C4-2B (cell line): ENCODE results near the gene FREM1.

Source experiments
- H3K27ac ChIP-seq: fragments of 450-650 bp; 2 replicates; pipeline ENCODE4 v1.5.1; 2017
- CTCF ChIP-seq: fragments of 450-650 bp; conservative IDR thresholded peaks from 2 replicates; pipeline ENCODE4 v1.5.1; 2017; ENCODE audit warnings: mild to moderate bottlenecking
- ZFX ChIP-seq: fragments of 450-650 bp; IDR thresholded peaks from 2 replicates; pipeline ENCODE4 v1.6.1; 2017

The FREM1 gene

GRCh38 chr9:14868772-14869583 is 41.2 kb downstream of the FREM1 start:
- no peak for TF ChIP-seq CTCF
- no peak for TF ChIP-seq ZFX
- no peak overlapping the region for H3K27ac ChIP-seq

- TF ChIP-seq CTCF: no peak
- TF ChIP-seq ZFX: no peak
- no peak overlapping the region for H3K27ac ChIP-seq
Measured at GRCh38 chr9:14868418-14868771, 41.8 kb downstream of the FREM1 start.

DNA sequence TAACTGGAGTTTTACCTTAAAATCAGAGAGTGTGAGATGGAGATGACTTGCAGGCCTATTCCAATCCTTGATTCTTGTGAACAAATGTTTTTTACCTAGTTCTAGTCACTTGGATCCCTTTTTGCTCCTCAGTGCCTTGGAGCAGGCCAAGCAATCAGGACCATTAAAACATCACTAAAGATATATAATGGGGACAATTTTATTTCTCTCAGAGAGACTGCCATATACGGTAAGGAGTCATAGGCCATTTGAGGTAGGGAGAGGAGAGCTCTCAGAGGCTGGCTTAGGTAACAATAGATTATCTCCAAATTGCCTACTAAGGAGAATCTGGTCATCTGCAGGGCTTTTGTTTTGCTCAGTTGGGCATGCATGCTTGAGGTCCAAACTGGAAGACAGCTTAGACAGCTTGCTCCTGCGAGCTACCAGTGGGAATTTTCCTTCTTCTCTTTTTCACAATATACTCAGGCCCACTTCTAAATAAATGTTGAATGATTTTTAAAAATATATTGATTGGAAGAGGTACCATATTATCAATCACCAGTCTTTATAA is 44.0 kb downstream of the FREM1 start:
- H3K27ac ChIP-seq: no peak overlapping the region
- TF ChIP-seq ZFX (no peak), CTCF (no peak)

GRCh38 chr9:14864309-14864708 is 45.9 kb downstream of the FREM1 start:
- TF ChIP-seq CTCF: no peak
- TF ChIP-seq ZFX: no peak

DNA sequence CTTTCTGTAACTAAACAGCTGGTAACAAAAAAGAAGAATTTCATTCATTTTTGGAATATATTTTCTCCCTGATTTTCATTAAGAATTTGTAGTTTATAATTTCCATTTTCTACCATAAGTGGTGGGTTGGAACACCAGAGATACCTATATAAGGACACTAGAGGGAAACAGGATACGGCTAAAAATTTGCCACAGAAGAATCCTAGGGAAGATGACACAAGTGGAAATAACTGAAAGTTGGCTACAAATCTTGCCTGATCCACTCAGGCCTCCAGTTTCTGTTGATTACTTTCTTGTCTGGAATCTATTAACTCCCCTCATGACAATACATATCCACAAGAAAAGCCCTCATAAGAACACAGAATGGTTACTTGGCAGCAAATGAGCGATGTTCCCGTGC is 46.8 kb downstream of the FREM1 start:
- TF ChIP-seq CTCF (no peak), ZFX (no peak)
- no peak overlapping the region for H3K27ac ChIP-seq

More at GRCh38 chr9:14864309-14864708, 45.9 kb downstream of the FREM1 start:
- no peak overlapping the region for H3K27ac ChIP-seq

GRCh38 chr9:14857449-14858305 is 52.6 kb downstream of the FREM1 start:
- H3K27ac ChIP-seq: no peak overlapping the region
- no peak for TF ChIP-seq CTCF
- TF ChIP-seq ZFX: no peak

GRCh38 chr9:14849851-14850250 is 60.4 kb downstream of the FREM1 start:
- no peak for TF ChIP-seq ZFX
- TF ChIP-seq CTCF: no peak
- H3K27ac ChIP-seq: no peak overlapping the region
